ENCODE data around the gene RXRA. TPM values are rescaled to one million over a fixed set of nuclear protein-coding genes. Genes with fewer than 3 reads are reported as not detected.
"Not testable (repeated sequence)": the region's sequence is repeated elsewhere in the genome, so short reads cannot be mapped to it uniquely, and the experiment has no call there.

The RXRA gene
- total and polyA plus RNA-seq, 5 donors from 2014 or later = 0.29 to 13.6 (median 1.4) TPM

GRCh38 chr9:134306042-134306441 lies 20.2 kb upstream of the RXRA start:
- DNase-seq; H3K27ac Mint-ChIP-seq; H3K4me1 Mint-ChIP-seq; ATAC-seq (ENCODE audit: low read depth in 2 of 2); H3K4me3 Mint-ChIP-seq; H3K27ac ChIP-seq (ENCODE audit: insufficient read depth, low read length, poor library complexity, severe bottlenecking); H3K36me3 Mint-ChIP-seq; H3K27me3 ChIP-seq (ENCODE audit: control insufficient read depth, insufficient read depth, low read length); H3K9me3 ChIP-seq (ENCODE audit: control insufficient read depth in 2 of 2, low read length in 2 of 2); H3K9me3 Mint-ChIP-seq; H3K36me3 ChIP-seq (ENCODE audit: control insufficient read depth, insufficient read depth, low read length); H3K4me3 ChIP-seq (ENCODE audit: low read depth, low read length); H3K4me1 ChIP-seq (ENCODE audit: control insufficient read depth, insufficient read depth, low read length, poor library complexity, severe bottlenecking): not testable (repeated sequence)
- H3K27me3 Mint-ChIP-seq = peaks cover 12% of the 10 kb centered on the region

GRCh38 chr9:134306636-134307600 lies 19.3 kb upstream of the RXRA start:
- Mint-ChIP-seq H3K9me3 (peaks cover 0 to 3% (median 0%) of the 10 kb centered on the region in 7 donors), H3K27me3 (peaks cover 12% of the 10 kb centered on the region), H3K27ac (no peak overlapping the region), H3K36me3 (no peaks in the 10 kb centered on the region), H3K4me3 (no peak overlapping the region), H3K4me1 (peaks cover 0 to 2% (median under 1%) of the 10 kb centered on the region in 4 donors)
- Histone ChIP-seq H3K4me3 (ENCODE audit: low read depth, low read length) (no peak overlapping the region), H3K27ac (ENCODE audit: insufficient read depth, low read length, poor library complexity, severe bottlenecking) (no peak overlapping the region), H3K36me3 (ENCODE audit: control insufficient read depth, insufficient read depth, low read length) (no peaks in the 10 kb centered on the region), H3K4me1 (ENCODE audit: control insufficient read depth, insufficient read depth, low read length, poor library complexity, severe bottlenecking) (no peaks in the 10 kb centered on the region), H3K27me3 (ENCODE audit: control insufficient read depth, insufficient read depth, low read length) (peaks cover 3% of the 10 kb centered on the region), H3K9me3 (ENCODE audit: control insufficient read depth in 2 of 2, low read length in 2 of 2) (no peaks in the 10 kb centered on the region)
- DNase-seq (no peak), ATAC-seq (ENCODE audit: low read depth in 2 of 2) (no peak)

GRCh38 chr9:134307674-134308638 lies 18.3 kb upstream of the RXRA start:
- H3K27me3 ChIP-seq (ENCODE audit: control insufficient read depth, insufficient read depth, low read length) = peaks cover 3% of the 10 kb centered on the region
- ATAC-seq (ENCODE audit: low read depth in 2 of 2) (no peak), DNase-seq (no peak)
- H3K36me3 ChIP-seq (ENCODE audit: control insufficient read depth, insufficient read depth, low read length) = no peaks in the 10 kb centered on the region
- Mint-ChIP-seq H3K4me3 (no peak overlapping the region), H3K9me3 (peaks cover 0 to 3% (median 0%) of the 10 kb centered on the region in 7 donors), H3K36me3 (no peaks in the 10 kb centered on the region), H3K27me3 (peaks cover 12% of the 10 kb centered on the region), H3K4me1 (no peaks in the 10 kb centered on the region), H3K27ac (no peak overlapping the region)
- no peak overlapping the region for H3K27ac ChIP-seq (ENCODE audit: insufficient read depth, low read length, poor library complexity, severe bottlenecking)
- H3K4me1 ChIP-seq (ENCODE audit: control insufficient read depth, insufficient read depth, low read length, poor library complexity, severe bottlenecking) = no peaks in the 10 kb centered on the region
- no peaks in the 10 kb centered on the region for H3K9me3 ChIP-seq (ENCODE audit: control insufficient read depth in 2 of 2, low read length in 2 of 2)
- H3K4me3 ChIP-seq (ENCODE audit: low read depth, low read length) = no peak overlapping the region

DNA sequence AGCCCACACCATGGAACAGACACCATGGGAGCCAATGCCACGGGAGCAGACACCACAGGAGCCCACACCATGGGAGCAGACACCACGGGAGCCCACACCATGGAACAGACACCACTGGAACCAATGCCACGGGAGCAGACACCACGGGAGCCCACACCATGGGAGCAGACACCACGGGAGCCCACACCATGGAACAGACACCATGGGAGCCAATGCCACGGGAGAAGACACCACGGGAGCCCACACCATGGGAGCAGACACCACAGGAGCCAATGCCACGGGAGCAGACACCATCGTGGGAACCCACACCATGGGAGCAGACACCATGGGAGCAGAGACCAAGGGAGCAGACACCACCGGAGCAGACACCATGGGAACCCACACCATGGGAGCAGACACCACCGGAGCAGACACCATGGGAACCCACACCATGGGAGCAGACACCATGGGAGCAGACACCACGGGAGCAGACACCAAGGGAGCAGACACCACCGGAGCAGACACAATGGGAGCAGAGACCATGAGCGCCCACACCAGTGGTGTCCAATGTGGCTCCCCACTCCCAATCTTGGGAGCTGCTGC lies 17.5 kb upstream of the RXRA start:
- not testable (repeated sequence) for H3K27me3 ChIP-seq (ENCODE audit: control insufficient read depth, insufficient read depth, low read length); H3K9me3 Mint-ChIP-seq; H3K4me3 Mint-ChIP-seq; H3K36me3 ChIP-seq (ENCODE audit: control insufficient read depth, insufficient read depth, low read length); DNase-seq; H3K36me3 Mint-ChIP-seq; H3K4me1 Mint-ChIP-seq; H3K27ac Mint-ChIP-seq; H3K27ac ChIP-seq (ENCODE audit: insufficient read depth, low read length, poor library complexity, severe bottlenecking); H3K9me3 ChIP-seq (ENCODE audit: control insufficient read depth in 2 of 2, low read length in 2 of 2); H3K4me1 ChIP-seq (ENCODE audit: control insufficient read depth, insufficient read depth, low read length, poor library complexity, severe bottlenecking); H3K4me3 ChIP-seq (ENCODE audit: low read depth, low read length); ATAC-seq (ENCODE audit: low read depth in 2 of 2)
- H3K27me3 Mint-ChIP-seq = peaks cover 16% of the 10 kb centered on the region

DNA sequence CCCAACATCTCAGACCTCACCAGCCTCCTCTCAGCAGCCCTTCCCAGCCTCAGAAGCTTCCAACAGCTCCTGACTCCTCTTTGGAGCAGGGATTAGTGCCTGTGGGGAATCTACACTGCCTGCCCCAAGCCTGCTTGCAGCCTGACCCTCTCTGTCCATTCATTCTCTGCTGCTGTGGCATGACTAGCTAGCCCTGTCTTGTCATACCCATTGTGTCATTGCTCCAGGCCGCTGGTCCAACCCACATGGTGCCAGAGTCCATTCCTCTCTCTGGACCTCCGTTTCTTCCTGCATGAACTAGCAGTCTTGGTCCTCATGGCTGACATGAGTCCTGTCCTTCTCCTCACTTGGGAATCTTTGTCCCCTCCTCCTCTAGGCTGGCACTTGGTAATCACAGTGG lies 12.8 kb upstream of the RXRA start:
- no peaks in the 10 kb centered on the region for H3K4me1 ChIP-seq (ENCODE audit: control insufficient read depth, insufficient read depth, low read length, poor library complexity, severe bottlenecking)
- DNase-seq = no peak
- H3K27ac Mint-ChIP-seq = no peak overlapping the region

GRCh38 chr9:134314039-134314949 lies 12.0 kb upstream of the RXRA start:
- peaks cover 0 to 5% (median 0%) of the 10 kb centered on the region in 7 donors for H3K9me3 Mint-ChIP-seq
- Histone ChIP-seq H3K4me1 (ENCODE audit: control insufficient read depth, insufficient read depth, low read length, poor library complexity, severe bottlenecking) (no peaks in the 10 kb centered on the region), H3K27me3 (ENCODE audit: control insufficient read depth, insufficient read depth, low read length) (peaks cover 5% of the 10 kb centered on the region), H3K36me3 (ENCODE audit: control insufficient read depth, insufficient read depth, low read length) (no peaks in the 10 kb centered on the region), H3K4me3 (ENCODE audit: low read depth, low read length) (no peak overlapping the region), H3K27ac (ENCODE audit: insufficient read depth, low read length, poor library complexity, severe bottlenecking) (no peak overlapping the region), H3K9me3 (ENCODE audit: control insufficient read depth in 2 of 2, low read length in 2 of 2) (no peaks in the 10 kb centered on the region)
- no peak for ATAC-seq (ENCODE audit: low read depth in 2 of 2)
- no peak overlapping the region for H3K27ac Mint-ChIP-seq
- no peak overlapping the region for H3K4me3 Mint-ChIP-seq
- H3K4me1 Mint-ChIP-seq = peaks cover 0 to 2% (median 0%) of the 10 kb centered on the region in 4 donors
- DNase-seq = no peak
- peaks cover 15% of the 10 kb centered on the region for H3K27me3 Mint-ChIP-seq
- peaks cover 4% of the 10 kb centered on the region for H3K36me3 Mint-ChIP-seq

More for the DNA sequence above, 12.8 kb upstream of the RXRA start:
- no peak for ATAC-seq (ENCODE audit: low read depth in 2 of 2)
- H3K36me3 ChIP-seq (ENCODE audit: control insufficient read depth, insufficient read depth, low read length) = no peaks in the 10 kb centered on the region
- Mint-ChIP-seq H3K9me3 (peaks cover 0 to 5% (median 0%) of the 10 kb centered on the region in 7 donors), H3K4me3 (no peak overlapping the region), H3K36me3 (peaks cover 4% of the 10 kb centered on the region), H3K27me3 (peaks cover 16% of the 10 kb centered on the region), H3K4me1 (peaks cover 0 to 2% (median 0%) of the 10 kb centered on the region in 4 donors)
- H3K9me3 ChIP-seq (ENCODE audit: control insufficient read depth in 2 of 2, low read length in 2 of 2) = no peaks in the 10 kb centered on the region
- H3K27me3 ChIP-seq (ENCODE audit: control insufficient read depth, insufficient read depth, low read length) = peaks cover 5% of the 10 kb centered on the region
- no peak overlapping the region for H3K27ac ChIP-seq (ENCODE audit: insufficient read depth, low read length, poor library complexity, severe bottlenecking)
- H3K4me3 ChIP-seq (ENCODE audit: low read depth, low read length) = no peak overlapping the region

Data from CD4-positive, CD25-positive, alpha-beta regulatory T cell (primary cell).